ENCODE measurements around the gene GPHA2.

GPHA2 gene

DNA sequence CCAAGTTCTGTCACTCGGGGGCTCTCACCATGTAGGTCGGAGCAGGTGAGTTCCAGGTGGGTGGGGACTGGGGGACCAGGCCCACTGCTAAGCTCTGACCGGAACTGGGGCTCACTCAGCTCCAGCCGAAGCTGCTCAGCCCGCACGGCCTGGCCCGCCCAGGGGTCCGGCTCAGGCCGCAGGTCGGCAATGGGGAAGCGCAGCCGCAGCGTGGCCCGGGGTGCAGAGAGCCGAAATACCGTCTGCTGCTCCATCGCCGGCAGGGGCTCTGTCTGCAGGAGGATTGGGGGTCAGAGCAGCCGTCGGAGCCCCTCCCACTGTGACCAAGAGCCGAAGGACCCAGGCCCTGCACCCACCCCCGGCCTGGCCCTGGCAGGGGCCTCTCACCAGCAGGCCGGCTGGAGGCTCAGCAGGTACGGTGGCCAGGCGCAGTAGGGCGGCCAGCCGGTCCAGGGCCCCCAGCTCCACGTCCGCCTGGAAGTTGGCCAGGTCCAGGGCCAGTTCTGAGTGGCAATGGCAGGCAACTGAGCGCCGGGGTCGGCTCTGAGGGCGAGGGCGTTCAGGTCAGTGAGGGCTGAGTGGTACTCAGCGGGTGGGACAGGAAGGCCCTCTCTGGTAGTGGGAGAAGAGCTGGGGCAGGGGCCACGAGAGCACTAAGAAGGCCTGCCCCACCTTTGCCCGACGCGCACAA is 25.9 kb downstream of the GPHA2 start:
- no peaks in the 10 kb centered on the region for H3K27me3 ChIP-seq (ENCODE audit: insufficient read depth, insufficient read length)
- H3K9me3 ChIP-seq (ENCODE audit: insufficient read depth, low read length) = no peaks in the 10 kb centered on the region
- H3K4me1 ChIP-seq (ENCODE audit: insufficient read depth, insufficient read length) = no peaks in the 10 kb centered on the region
- DNase-seq (ENCODE audit: low read depth, low spot score) = no peak
- H3K9ac ChIP-seq (ENCODE audit: insufficient read length, low read depth) = no peak overlapping the region
- TF ChIP-seq SUZ12 (IDR thresholded peaks at IDR 0.05; ENCODE audit: extremely low read depth, insufficient read depth, insufficient read length) (no peak), YY1 (IDR thresholded peaks at IDR 0.05; ENCODE audit: insufficient read depth, insufficient read length) (no peak), ZNF274 (IDR thresholded peaks at IDR 0.05; ENCODE audit: low read depth, low read length) (no peak)
- H3K4me3 ChIP-seq (ENCODE audit: insufficient read length, low read depth) = no peak overlapping the region
- H3K36me3 ChIP-seq (ENCODE audit: insufficient read depth, insufficient read length, low read length) = peaks cover 89% of the 10 kb centered on the region

DNA sequence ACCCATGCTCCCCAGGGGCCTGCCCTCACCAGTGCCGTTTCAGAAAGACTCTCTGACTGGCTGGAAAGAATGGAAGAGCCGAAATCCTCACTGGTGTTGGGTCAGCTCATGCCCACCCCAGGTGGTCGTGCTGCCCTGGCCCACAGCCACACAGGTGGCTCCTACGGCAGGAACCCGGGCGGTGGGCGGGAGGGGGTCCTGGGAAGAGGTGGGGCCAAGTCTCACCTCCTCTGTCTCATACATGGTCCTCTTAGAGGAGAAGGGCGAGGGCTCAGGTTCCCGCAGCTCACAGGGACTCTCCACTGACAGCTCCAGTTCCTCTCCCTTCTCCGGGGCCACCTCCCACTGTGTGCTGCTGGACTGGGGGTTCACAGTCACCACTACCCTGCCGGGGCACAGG is 26.9 kb downstream of the GPHA2 start:
- no peaks in the 10 kb centered on the region for H3K9me3 ChIP-seq (ENCODE audit: insufficient read depth, low read length)
- no peak overlapping the region for H3K4me3 ChIP-seq (ENCODE audit: insufficient read length, low read depth)
- no peak overlapping the region for H3K9ac ChIP-seq (ENCODE audit: insufficient read length, low read depth)
- no peaks in the 10 kb centered on the region for H3K4me1 ChIP-seq (ENCODE audit: insufficient read depth, insufficient read length)
- no peaks in the 10 kb centered on the region for H3K27me3 ChIP-seq (ENCODE audit: insufficient read depth, insufficient read length)
- H3K36me3 ChIP-seq (ENCODE audit: insufficient read depth, insufficient read length, low read length) = peaks cover 82% of the 10 kb centered on the region
- DNase-seq (ENCODE audit: low read depth, low spot score) = no peak
- TF ChIP-seq YY1 (IDR thresholded peaks at IDR 0.05; ENCODE audit: insufficient read depth, insufficient read length) (no peak), ZNF274 (IDR thresholded peaks at IDR 0.05; ENCODE audit: low read depth, low read length) (no peak), SUZ12 (IDR thresholded peaks at IDR 0.05; ENCODE audit: extremely low read depth, insufficient read depth, insufficient read length) (no peak)

- no peaks in the 10 kb centered on the region for H3K4me1 ChIP-seq (ENCODE audit: insufficient read depth, insufficient read length)
- TF ChIP-seq YY1 (IDR thresholded peaks at IDR 0.05; ENCODE audit: insufficient read depth, insufficient read length) = no peak
- TF ChIP-seq SUZ12 (IDR thresholded peaks at IDR 0.05; ENCODE audit: extremely low read depth, insufficient read depth, insufficient read length) = no peak
- no peak for TF ChIP-seq ZNF274 (IDR thresholded peaks at IDR 0.05; ENCODE audit: low read depth, low read length)
- no peaks in the 10 kb centered on the region for H3K9me3 ChIP-seq (ENCODE audit: insufficient read depth, low read length)
- no peak overlapping the region for H3K9ac ChIP-seq (ENCODE audit: insufficient read length, low read depth)
- DNase-seq (ENCODE audit: low read depth, low spot score) = no peak
- no peak overlapping the region for H3K4me3 ChIP-seq (ENCODE audit: insufficient read length, low read depth)
- H3K36me3 ChIP-seq (ENCODE audit: insufficient read depth, insufficient read length, low read length) = peaks cover 79% of the 10 kb centered on the region
- no peaks in the 10 kb centered on the region for H3K27me3 ChIP-seq (ENCODE audit: insufficient read depth, insufficient read length)
Observed at GRCh38 chr11:64906314-64906635, 29.4 kb downstream of the GPHA2 start.

GRCh38 chr11:64905516-64906313 is 30.0 kb downstream of the GPHA2 start:
- peaks cover 79% of the 10 kb centered on the region for H3K36me3 ChIP-seq (ENCODE audit: insufficient read depth, insufficient read length, low read length)

GRCh38 chr11:64903291-64903833 is 32.3 kb downstream of the GPHA2 start:
- Histone ChIP-seq H3K9me3 (ENCODE audit: insufficient read depth, low read length) (no peaks in the 10 kb centered on the region), H3K4me1 (ENCODE audit: insufficient read depth, insufficient read length) (peaks cover 3% of the 10 kb centered on the region), H3K27me3 (ENCODE audit: insufficient read depth, insufficient read length) (no peaks in the 10 kb centered on the region), H3K36me3 (ENCODE audit: insufficient read depth, insufficient read length, low read length) (peaks cover 74% of the 10 kb centered on the region), H3K4me3 (ENCODE audit: insufficient read length, low read depth) (no peak overlapping the region), H3K9ac (ENCODE audit: insufficient read length, low read depth) (no peak overlapping the region)
- no peak for TF ChIP-seq ZNF274 (IDR thresholded peaks at IDR 0.05; ENCODE audit: low read depth, low read length)
- DNase-seq (ENCODE audit: low read depth, low spot score) = no peak

More at GRCh38 chr11:64905516-64906313, 30.0 kb downstream of the GPHA2 start:
- no peak for TF ChIP-seq ZNF274 (IDR thresholded peaks at IDR 0.05; ENCODE audit: low read depth, low read length)
- no peak for TF ChIP-seq SUZ12 (IDR thresholded peaks at IDR 0.05; ENCODE audit: extremely low read depth, insufficient read depth, insufficient read length)
- TF ChIP-seq YY1 (IDR thresholded peaks at IDR 0.05; ENCODE audit: insufficient read depth, insufficient read length) = no peak
- no peak overlapping the region for H3K4me3 ChIP-seq (ENCODE audit: insufficient read length, low read depth)
- no peaks in the 10 kb centered on the region for H3K27me3 ChIP-seq (ENCODE audit: insufficient read depth, insufficient read length)
- H3K4me1 ChIP-seq (ENCODE audit: insufficient read depth, insufficient read length) = no peaks in the 10 kb centered on the region
- no peak for DNase-seq (ENCODE audit: low read depth, low spot score)
- H3K9me3 ChIP-seq (ENCODE audit: insufficient read depth, low read length) = no peaks in the 10 kb centered on the region
- no peak overlapping the region for H3K9ac ChIP-seq (ENCODE audit: insufficient read length, low read depth)

DNA sequence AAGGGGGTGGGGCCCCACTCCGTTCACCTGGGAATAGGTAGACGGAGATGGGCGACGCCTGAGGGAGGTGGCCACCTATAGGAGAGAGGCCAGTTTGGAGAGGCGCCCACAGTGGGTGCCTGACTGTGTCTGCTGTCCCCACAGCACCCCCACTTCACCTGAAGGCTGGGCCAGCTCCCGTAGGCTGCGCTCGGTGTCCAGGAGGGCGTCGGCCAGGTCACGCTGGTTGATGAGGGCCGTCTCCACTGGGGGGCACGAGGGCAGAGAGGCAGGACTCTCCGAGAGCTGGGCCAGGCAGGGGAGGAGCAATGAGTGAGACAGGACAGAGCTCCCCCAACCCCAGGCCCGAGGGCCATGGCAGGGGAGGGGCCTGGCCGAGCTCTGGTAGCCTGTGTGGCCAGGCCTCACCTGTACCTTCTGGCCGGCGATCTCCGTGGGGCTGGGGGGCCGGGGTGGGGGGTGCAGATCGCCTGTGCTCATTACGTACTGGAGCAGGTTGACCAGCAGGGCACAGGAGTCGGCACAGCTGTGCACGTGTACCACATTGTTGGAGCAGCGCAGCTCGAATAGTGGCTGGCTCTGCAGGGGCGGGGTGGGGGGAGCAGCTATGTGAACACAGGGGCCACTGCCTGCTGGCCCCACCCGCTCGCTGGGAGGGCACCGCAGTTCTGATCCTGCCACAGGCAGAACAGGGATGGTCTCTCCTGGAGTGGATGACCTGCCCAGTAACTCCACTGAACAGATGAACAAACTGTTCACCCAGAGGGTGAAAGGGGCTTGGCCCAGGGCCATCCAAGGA is 33.4 kb downstream of the GPHA2 start:
- no peaks in the 10 kb centered on the region for H3K27me3 ChIP-seq (ENCODE audit: insufficient read depth, insufficient read length)
- H3K9ac ChIP-seq (ENCODE audit: insufficient read length, low read depth) = no peak overlapping the region
- H3K4me3 ChIP-seq (ENCODE audit: insufficient read length, low read depth) = no peak overlapping the region
- no peaks in the 10 kb centered on the region for H3K9me3 ChIP-seq (ENCODE audit: insufficient read depth, low read length)
- no peak for TF ChIP-seq SUZ12 (IDR thresholded peaks at IDR 0.05; ENCODE audit: extremely low read depth, insufficient read depth, insufficient read length)
- no peak for TF ChIP-seq ZNF274 (IDR thresholded peaks at IDR 0.05; ENCODE audit: low read depth, low read length)
- no peak for TF ChIP-seq YY1 (IDR thresholded peaks at IDR 0.05; ENCODE audit: insufficient read depth, insufficient read length)
- peaks cover 78% of the 10 kb centered on the region for H3K36me3 ChIP-seq (ENCODE audit: insufficient read depth, insufficient read length, low read length)
- H3K4me1 ChIP-seq (ENCODE audit: insufficient read depth, insufficient read length) = peaks cover 3% of the 10 kb centered on the region
- DNase-seq (ENCODE audit: low read depth, low spot score) = no peak

- Histone ChIP-seq H3K9me3 (ENCODE audit: insufficient read depth, low read length) (no peaks in the 10 kb centered on the region), H3K4me1 (ENCODE audit: insufficient read depth, insufficient read length) (peaks cover 3% of the 10 kb centered on the region), H3K36me3 (ENCODE audit: insufficient read depth, insufficient read length, low read length) (peaks cover 76% of the 10 kb centered on the region), H3K27me3 (ENCODE audit: insufficient read depth, insufficient read length) (no peaks in the 10 kb centered on the region), H3K4me3 (ENCODE audit: insufficient read length, low read depth) (no peak overlapping the region), H3K9ac (ENCODE audit: insufficient read length, low read depth) (no peak overlapping the region)
- TF ChIP-seq ZNF274 (IDR thresholded peaks at IDR 0.05; ENCODE audit: low read depth, low read length) (no peak), SUZ12 (IDR thresholded peaks at IDR 0.05; ENCODE audit: extremely low read depth, insufficient read depth, insufficient read length) (no peak), YY1 (IDR thresholded peaks at IDR 0.05; ENCODE audit: insufficient read depth, insufficient read length) (no peak)
- no peak for DNase-seq (ENCODE audit: low read depth, low spot score)
Observed at GRCh38 chr11:64900774-64901173, 34.9 kb downstream of the GPHA2 start.

Data from NT2/D1 (cell line).